ENCODE results near the gene INHBB. TPM values are rescaled to one million over a fixed set of nuclear protein-coding genes. Genes with fewer than 3 reads are reported as not detected.

Gene INHBB
- polyA plus RNA-seq, 2 of the 4 experiments (the other 2 are of a cell fraction): 7.2 to 25.3 TPM

DNA sequence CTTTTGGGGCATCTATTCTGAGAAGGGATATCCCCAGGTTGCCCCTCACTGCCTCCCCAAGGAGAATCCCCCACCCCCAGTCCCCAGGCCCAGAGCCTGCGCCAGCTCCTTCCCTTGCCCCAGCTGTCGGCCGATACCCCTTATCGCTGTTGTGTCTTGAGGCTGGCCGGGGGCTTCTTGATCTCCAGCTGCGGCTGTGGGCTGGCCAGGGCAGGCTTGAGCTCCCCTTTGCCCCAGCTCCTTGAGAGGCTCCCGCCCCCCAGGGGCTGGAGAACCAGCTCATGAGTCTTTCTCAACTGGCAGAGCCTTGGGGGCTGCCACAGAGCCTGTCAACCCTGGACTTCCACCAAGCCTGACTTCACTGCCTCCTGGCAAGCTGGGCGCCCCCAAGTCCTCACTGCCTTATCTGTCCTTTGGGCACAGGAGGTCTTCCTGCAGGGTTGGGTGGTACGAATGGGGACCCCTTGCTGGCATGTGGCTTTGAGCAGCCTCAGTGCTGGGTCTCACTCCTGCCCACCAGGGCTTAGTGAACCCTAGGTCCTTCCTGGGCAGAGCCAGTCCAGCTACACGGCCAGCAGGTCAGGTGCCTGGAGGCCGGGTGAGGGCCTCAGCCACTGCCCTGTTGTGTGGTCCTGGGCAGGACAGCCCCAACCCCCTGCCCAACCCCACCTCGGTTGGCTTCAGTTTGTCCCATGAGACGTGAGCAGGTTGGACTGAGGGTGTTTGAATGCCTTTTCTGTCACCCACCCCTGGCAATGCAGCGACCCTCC lies 29.5 kb downstream of the INHBB start:
- TF ChIP-seq FOXS1 (CRISPR knock-in tag; IDR thresholded peaks at IDR 0.05) (no peak), EHMT2 (IDR thresholded peaks at IDR 0.05; ENCODE audit: low read depth) (no peak), RFX5 (IDR thresholded peaks at IDR 0.05) (no peak), EHF (CRISPR knock-in tag; IDR thresholded peaks at IDR 0.05) (no peak), ZNF302 (CRISPR knock-in tag; IDR thresholded peaks at IDR 0.05) (no peak), NFE2L2 (conservative IDR thresholded peaks at IDR 0.05; ENCODE audit: low read length) (no peak), RCOR1 (IDR thresholded peaks at IDR 0.05; ENCODE audit: low read depth, low read length) (no peak), HOXA7 (CRISPR knock-in tag; IDR thresholded peaks at IDR 0.05) (no peak), KDM5A (IDR thresholded peaks at IDR 0.05) (no peak)
- TF ChIP-seq, protein P1, sequence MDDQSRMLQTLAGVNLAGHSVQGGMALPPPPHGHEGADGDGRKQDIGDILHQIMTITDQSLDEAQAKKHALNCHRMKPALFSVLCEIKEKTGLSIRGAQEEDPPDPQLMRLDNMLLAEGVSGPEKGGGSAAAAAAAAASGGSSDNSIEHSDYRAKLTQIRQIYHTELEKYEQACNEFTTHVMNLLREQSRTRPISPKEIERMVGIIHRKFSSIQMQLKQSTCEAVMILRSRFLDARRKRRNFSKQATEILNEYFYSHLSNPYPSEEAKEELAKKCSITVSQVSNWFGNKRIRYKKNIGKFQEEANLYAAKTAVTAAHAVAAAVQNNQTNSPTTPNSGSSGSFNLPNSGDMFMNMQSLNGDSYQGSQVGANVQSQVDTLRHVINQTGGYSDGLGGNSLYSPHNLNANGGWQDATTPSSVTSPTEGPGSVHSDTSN (IDR thresholded peaks at IDR 0.05): no peak
- TF ChIP-seq, protein P2, sequence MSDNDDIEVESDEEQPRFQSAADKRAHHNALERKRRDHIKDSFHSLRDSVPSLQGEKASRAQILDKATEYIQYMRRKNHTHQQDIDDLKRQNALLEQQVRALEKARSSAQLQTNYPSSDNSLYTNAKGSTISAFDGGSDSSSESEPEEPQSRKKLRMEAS (IDR thresholded peaks at IDR 0.05): no peak
- TF ChIP-seq, protein P3, sequence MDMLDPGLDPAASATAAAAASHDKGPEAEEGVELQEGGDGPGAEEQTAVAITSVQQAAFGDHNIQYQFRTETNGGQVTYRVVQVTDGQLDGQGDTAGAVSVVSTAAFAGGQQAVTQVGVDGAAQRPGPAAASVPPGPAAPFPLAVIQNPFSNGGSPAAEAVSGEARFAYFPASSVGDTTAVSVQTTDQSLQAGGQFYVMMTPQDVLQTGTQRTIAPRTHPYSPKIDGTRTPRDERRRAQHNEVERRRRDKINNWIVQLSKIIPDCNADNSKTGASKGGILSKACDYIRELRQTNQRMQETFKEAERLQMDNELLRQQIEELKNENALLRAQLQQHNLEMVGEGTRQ (IDR thresholded peaks at IDR 0.05): no peak
- TF ChIP-seq, protein P4, sequence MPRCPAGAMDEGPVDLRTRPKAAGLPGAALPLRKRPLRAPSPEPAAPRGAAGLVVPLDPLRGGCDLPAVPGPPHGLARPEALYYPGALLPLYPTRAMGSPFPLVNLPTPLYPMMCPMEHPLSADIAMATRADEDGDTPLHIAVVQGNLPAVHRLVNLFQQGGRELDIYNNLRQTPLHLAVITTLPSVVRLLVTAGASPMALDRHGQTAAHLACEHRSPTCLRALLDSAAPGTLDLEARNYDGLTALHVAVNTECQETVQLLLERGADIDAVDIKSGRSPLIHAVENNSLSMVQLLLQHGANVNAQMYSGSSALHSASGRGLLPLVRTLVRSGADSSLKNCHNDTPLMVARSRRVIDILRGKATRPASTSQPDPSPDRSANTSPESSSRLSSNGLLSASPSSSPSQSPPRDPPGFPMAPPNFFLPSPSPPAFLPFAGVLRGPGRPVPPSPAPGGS (IDR thresholded peaks at IDR 0.05): no peak
- Histone ChIP-seq H3K27ac (no peak overlapping the region), H3K4me2 (no peak overlapping the region), H3K9me3 (no peaks in the 10 kb centered on the region), H3K4me1 (no peaks in the 10 kb centered on the region), H3K4me3 (no peak overlapping the region)
- no peak for DNase-seq (ENCODE audit: low read depth in 1 of 2, low spot score in 1 of 2)
- no peak; a peak in 1 of 6 replicates for ATAC-seq
- no peak for FAIRE-seq
- POLR2A ChIA-PET: no interaction called here
- CTCF ChIA-PET: interaction anchor here (0.7 kb wide), 1 partner anchor 32 kb away, joined by 3 read pairs; no protein-coding TSS in a partner anchor
- WGBS (ENCODE audit: missing lambda C conversion rate): 68% methylated on average over 10 of the region's 14 CpGs

DNA sequence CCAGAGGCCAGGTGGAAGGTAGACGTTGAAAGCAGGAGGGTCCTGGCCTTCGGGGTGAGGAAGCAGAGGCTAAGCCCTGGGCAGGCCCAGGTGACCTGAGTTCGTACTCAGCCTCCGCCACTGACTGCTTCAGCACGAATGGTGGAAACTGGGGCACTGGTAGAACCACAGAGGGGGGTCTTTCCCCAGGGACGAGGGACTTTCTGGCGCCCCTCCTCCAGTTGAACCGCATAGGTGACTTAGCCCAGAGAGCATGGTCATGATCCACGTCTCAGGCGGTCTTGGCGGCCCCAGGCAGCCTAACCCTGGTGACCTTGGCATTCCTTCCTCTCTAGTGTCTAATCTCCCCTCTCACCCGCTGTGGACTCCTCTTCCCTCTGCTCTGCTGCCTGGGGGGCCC lies 30.2 kb downstream of the INHBB start:
- Histone ChIP-seq H3K4me1 (no peaks in the 10 kb centered on the region), H3K9me3 (no peaks in the 10 kb centered on the region), H3K4me3 (no peak overlapping the region), H3K4me2 (no peak overlapping the region), H3K27ac (no peak overlapping the region)
- FAIRE-seq (no peak), ATAC-seq (no peak), DNase-seq (ENCODE audit: low read depth in 1 of 2, low spot score in 1 of 2) (no peak)
- TF ChIP-seq MYC (IDR thresholded peaks at IDR 0.05; ENCODE audit: borderline replicate concordance, low read length): no peak
- no peak for TF ChIP-seq CEBPB (IDR thresholded peaks at IDR 0.05)
- TF ChIP-seq ZNF302 (CRISPR knock-in tag; IDR thresholded peaks at IDR 0.05): no peak
- TF ChIP-seq NFE2L2 (conservative IDR thresholded peaks at IDR 0.05; ENCODE audit: low read length): no peak
- no peak for TF ChIP-seq CBX8 (IDR thresholded peaks at IDR 0.05)
- TF ChIP-seq, protein P5, sequence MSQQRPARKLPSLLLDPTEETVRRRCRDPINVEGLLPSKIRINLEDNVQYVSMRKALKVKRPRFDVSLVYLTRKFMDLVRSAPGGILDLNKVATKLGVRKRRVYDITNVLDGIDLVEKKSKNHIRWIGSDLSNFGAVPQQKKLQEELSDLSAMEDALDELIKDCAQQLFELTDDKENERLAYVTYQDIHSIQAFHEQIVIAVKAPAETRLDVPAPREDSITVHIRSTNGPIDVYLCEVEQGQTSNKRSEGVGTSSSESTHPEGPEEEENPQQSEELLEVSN (IDR thresholded peaks at IDR 0.05; ENCODE audit: borderline replicate concordance, low read depth): no peak
- POLR2A ChIA-PET: no interaction called here
- CTCF ChIA-PET: interaction anchor here (0.6 to 0.9 kb wide), 2 partner anchors 28 to 56 kb away, joined by 3 read pairs; no protein-coding TSS in a partner anchor
- WGBS (ENCODE audit: missing lambda C conversion rate): 70% methylated on average over 12 of the region's 12 CpGs
